SK-N-SH (cell line): Measurements from ENCODE around the gene RALA. TPM values are rescaled to one million over a fixed set of nuclear protein-coding genes. Genes with fewer than 3 reads are reported as not detected.

Source experiments
- CTCF ChIA-PET: fragments of 300-600, 350-600 bp; formaldehyde crosslinking; extraction: SDS; loops from one replicate; lab custom pipeline; 2021; lab: Yijun Ruan, JAX
- POLR2A ChIA-PET: fragments of 350-600 bp; sonication (Branson Sonifier 250); formaldehyde crosslinking; extraction: SDS; loops from one replicate; lab custom pipeline; 2020; ENCODE audit warnings: antibody characterized with exemption, inconsistent platforms; lab: Yijun Ruan, JAX
- DNase-seq: peaks from one replicate; pipeline ENCODE4 v3.0.0; 2012
- H2AFZ ChIP-seq: fragments of 200-600 bp; sonication (generic); 2 replicates; pipeline ENCODE4 v1.8.1; 2016; ENCODE audit warnings: antibody characterized with exemption, mild to moderate bottlenecking, low read depth
- H3F3A ChIP-seq: fragments of 200-600 bp; sonication (generic); replicated peaks from 2 replicates; pipeline ENCODE3; 2016; ENCODE audit warnings: antibody characterized with exemption, mild to moderate bottlenecking; ENCODE audit not compliant: insufficient read depth
- H3K27ac ChIP-seq, 2 experiments: fragments of 200-500 bp in 1 of 2; fragments of 200-600 bp in 1 of 2; sonication (Bioruptor generic) in 1 of 2; sonication (generic), shearing (Covaris generic) in 1 of 2; 2 replicates each; pipeline versions ENCODE4 v1.5.1 to v1.6.1; 2014 to 2016; ENCODE audit warnings: low read depth in 2 of 2, inconsistent platforms in 1 of 2, low read length in 1 of 2, mild to moderate bottlenecking in 1 of 2, mixed read lengths in 1 of 2
- H3K27me3 ChIP-seq: fragments of 200-600 bp; sonication (generic), shearing (Covaris generic); 2 replicates; pipeline ENCODE4 v1.6.1; 2016; ENCODE audit warnings: mixed run types; ENCODE audit not compliant: insufficient read depth
- H3K36me3 ChIP-seq, 2 experiments: fragments of 200-500 bp in 1 of 2; fragments of 200-600 bp in 1 of 2; sonication (Bioruptor generic) in 1 of 2; sonication (generic) in 1 of 2; replicated peaks in 1 of 2; 2 replicates each; pipeline versions ENCODE3 to v1.5.1; 2014 to 2016; ENCODE audit warnings: low read length in 1 of 2, mild to moderate bottlenecking in 1 of 2; ENCODE audit not compliant: insufficient read depth in 2 of 2, control insufficient read depth in 1 of 2
- H3K4me1 ChIP-seq, 2 experiments: fragments of 200-500 bp in 1 of 2; fragments of 200-600 bp in 1 of 2; sonication (Bioruptor generic) in 1 of 2; sonication (generic), shearing (Covaris generic) in 1 of 2; 2 replicates each; pipeline versions ENCODE4 v1.5.1 to v1.6.1; 2014 to 2016; ENCODE audit warnings: low read depth in 1 of 2, low read length in 1 of 2, mixed run types in 1 of 2; ENCODE audit not compliant: insufficient read depth in 2 of 2, control insufficient read depth in 1 of 2
- H3K4me2 ChIP-seq: fragments of 200-600 bp; sonication (generic), shearing (Covaris generic); 2 replicates; pipeline ENCODE4 v1.6.1; 2017; ENCODE audit warnings: mixed run types
- H3K4me3 ChIP-seq, 2 experiments: fragments of 200-500 bp in 1 of 2; fragments of 200-600 bp in 1 of 2; sonication (Bioruptor generic) in 1 of 2; sonication (generic), shearing (Covaris generic) in 1 of 2; 2 replicates each; pipeline versions ENCODE4 v1.5.1 to v1.8.1; 2014 to 2016; ENCODE audit warnings: low read depth in 2 of 2, inconsistent platforms in 1 of 2, low read length in 1 of 2, mild to moderate bottlenecking in 1 of 2, mixed read lengths in 1 of 2, moderate library complexity in 1 of 2
- H3K79me2 ChIP-seq: fragments of 200-600 bp; sonication (generic); 2 replicates; pipeline ENCODE4 v1.8.1; 2017; ENCODE audit warnings: mild to moderate bottlenecking; ENCODE audit not compliant: insufficient read depth
- H3K9ac ChIP-seq: fragments of 200-600 bp; sonication (generic); 2 replicates; pipeline ENCODE4 v1.6.1; 2017; ENCODE audit warnings: mixed run types
- H3K9me2 ChIP-seq: fragments of 200-600 bp; sonication (generic); 2 replicates; pipeline ENCODE4 v1.6.1; 2017; ENCODE audit warnings: mixed run types
- H3K9me3 ChIP-seq: fragments of 200-600 bp; sonication (generic); 2 replicates; pipeline ENCODE4 v1.6.1; 2017; ENCODE audit warnings: mixed run types, mild to moderate bottlenecking, moderate library complexity
- H4K20me1 ChIP-seq: fragments of 200-600 bp; sonication (generic); 2 replicates; pipeline ENCODE4 v1.6.1; 2017; ENCODE audit warnings: mild to moderate bottlenecking, mixed run types; ENCODE audit not compliant: insufficient read depth
- FOXM1 ChIP-seq: IDR thresholded peaks from 2 replicates; pipeline ENCODE4 v1.4.0; 2012; ENCODE audit warnings: low read depth, mild to moderate bottlenecking
- MXI1 ChIP-seq: IDR thresholded peaks from 2 replicates; pipeline ENCODE4 v1.6.1; 2012; ENCODE audit warnings: mild to moderate bottlenecking, low read depth, low read length, improper control_type of control experiment
- NRF1 ChIP-seq: IDR thresholded peaks from 2 replicates; pipeline ENCODE4 v1.6.1; 2012; ENCODE audit warnings: low read depth, mild to moderate bottlenecking, low read length
- RFX5 ChIP-seq: IDR thresholded peaks from 2 replicates; pipeline ENCODE4 v1.6.1; 2012; ENCODE audit warnings: mild to moderate bottlenecking, improper control_type of control experiment, low read length
- RXRA ChIP-seq: IDR thresholded peaks from 2 replicates; pipeline ENCODE4 v1.4.0; 2012; ENCODE audit warnings: low read depth, mild to moderate bottlenecking, borderline replicate concordance
- SMC3 ChIP-seq: IDR thresholded peaks from 2 replicates; pipeline ENCODE4 v1.6.1; 2012; ENCODE audit warnings: low read depth, low read length, improper control_type of control experiment
- TCF12 ChIP-seq: IDR thresholded peaks from 2 replicates; pipeline ENCODE4 v1.4.0; 2012
- WGBS: methylation state at CpG from one replicate; pipeline ENCODE4 v1.1.6; 2017; ENCODE audit warnings: low lambda C conversion rate; 5-methylcytosine and 5-hydroxymethylcytosine counted together
- polyA plus RNA-seq, 3 experiments: library from polyadenylated mRNA; depleted of rRNA; stranded (reverse); fragments of >200 nt; gene quantifications; 2 replicates each; pipeline ENCODE4 v1.2.3, GENCODE V29; 2012
- TF ChIP-seq, protein P1 (sequence below): IDR thresholded peaks from 2 replicates; pipeline ENCODE4; 2012
- TF ChIP-seq, protein P2 (sequence below): fragments of 150-350 bp; IDR thresholded peaks from 2 replicates; pipeline ENCODE4 v1.6.1; 2017; ENCODE audit warnings: antibody characterized with exemption, low read length, low read depth, borderline replicate concordance

RALA gene
- polyA plus RNA-seq, 1 of the 3 experiments (the other 2 are of a cell fraction): 29.0 TPM

DNA sequence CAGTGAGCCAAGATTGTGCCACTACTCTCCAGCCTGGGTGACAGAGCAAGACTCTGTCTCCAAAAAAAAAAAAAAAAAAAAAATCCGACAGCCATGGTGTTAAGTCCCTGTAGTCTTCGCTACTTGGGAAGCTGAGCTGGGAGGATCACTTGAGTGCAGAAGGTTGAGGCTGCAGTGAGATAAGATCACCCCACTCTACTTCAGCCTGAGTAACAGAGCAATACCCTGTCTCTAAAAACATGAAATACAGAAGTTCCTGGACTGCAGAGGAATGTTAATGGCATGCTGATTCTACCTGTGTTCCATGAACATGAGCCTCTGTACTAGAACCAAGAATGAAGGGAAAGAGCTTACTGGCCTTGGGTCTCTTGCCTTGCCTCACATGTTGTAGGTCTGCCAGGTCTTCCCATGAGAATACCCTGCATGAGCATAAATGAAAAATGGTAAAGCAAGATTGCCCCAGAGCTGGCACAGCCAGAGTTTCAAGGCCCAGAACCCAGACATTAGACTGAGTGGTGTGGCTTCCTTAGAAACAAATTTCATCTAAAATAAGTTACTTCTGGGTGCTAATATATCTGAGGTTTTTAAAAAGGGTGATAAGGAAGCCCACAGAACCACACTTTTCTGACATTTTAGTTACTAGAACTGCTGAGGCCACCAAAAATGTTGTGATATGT lies 48.6 kb upstream of the RALA start:
- Histone ChIP-seq H3K9me2 (no peaks in the 10 kb centered on the region), H3K27ac (no peak overlapping the region), H3F3A (peaks cover 15% of the 10 kb centered on the region), H3K9me3 (no peaks in the 10 kb centered on the region), H3K36me3 (peaks cover 48% of the 10 kb centered on the region in 2 experiments), H2AFZ (no peak overlapping the region), H3K27me3 (no peaks in the 10 kb centered on the region), H3K4me2 (no peak overlapping the region), H4K20me1 (no peaks in the 10 kb centered on the region), H3K79me2 (peaks cover 2% of the 10 kb centered on the region; the same call in 1 of the 2 replicates), H3K4me1 (peaks cover 0 to 2% of the 10 kb centered on the region in 2 experiments; a peak in 1 of 4 replicates), H3K4me3 (no peak overlapping the region), H3K9ac (no peak overlapping the region)
- no peak for DNase-seq
- WGBS: 98% methylated on average over 2 of the region's 2 CpGs
- ChIA-PET CTCF (interaction anchor here (0.6 to 11.3 kb wide), 3 partner anchors 171 to 321 kb away, joined by 3 to 563 read pairs (median 3); no protein-coding TSS in a partner anchor), POLR2A (interaction anchor here (0.6 kb wide), 1 partner anchor 48 kb away, joined by 3 read pairs; no protein-coding TSS in a partner anchor)
- TF ChIP-seq, protein P1, sequence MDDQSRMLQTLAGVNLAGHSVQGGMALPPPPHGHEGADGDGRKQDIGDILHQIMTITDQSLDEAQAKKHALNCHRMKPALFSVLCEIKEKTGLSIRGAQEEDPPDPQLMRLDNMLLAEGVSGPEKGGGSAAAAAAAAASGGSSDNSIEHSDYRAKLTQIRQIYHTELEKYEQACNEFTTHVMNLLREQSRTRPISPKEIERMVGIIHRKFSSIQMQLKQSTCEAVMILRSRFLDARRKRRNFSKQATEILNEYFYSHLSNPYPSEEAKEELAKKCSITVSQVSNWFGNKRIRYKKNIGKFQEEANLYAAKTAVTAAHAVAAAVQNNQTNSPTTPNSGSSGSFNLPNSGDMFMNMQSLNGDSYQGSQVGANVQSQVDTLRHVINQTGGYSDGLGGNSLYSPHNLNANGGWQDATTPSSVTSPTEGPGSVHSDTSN: no peak

DNA sequence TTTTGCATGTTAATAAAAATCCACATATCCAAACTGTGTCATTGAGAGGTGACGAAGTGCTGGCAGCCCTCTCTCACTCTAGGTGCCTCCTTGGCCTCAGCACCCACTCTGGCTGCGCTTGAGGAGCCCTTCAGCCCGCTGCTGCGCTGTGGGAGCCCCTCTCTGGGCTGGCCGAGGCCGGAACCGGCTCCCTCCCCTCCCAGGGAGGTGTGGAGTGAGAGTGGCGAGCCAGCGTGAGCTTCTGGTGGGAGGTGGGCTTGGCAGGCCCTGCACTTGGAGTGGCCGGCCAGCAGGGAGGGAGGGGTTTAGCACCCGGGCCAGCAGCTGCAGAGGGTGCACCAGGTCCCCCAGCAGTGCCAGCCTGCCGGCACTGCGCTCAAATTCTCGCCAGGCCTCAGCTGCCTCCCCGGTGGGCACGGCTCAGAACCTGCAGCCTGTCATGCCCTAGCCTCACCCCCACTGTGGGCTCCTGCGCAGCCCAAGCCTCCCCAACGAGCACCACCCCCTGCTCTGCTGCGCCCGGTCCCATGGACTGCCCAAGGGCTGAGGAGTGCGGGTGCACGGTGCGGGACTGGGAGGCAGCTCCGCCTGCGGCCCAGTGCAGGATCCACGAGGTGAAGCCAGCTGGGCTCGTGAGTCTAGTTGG lies 46.0 kb upstream of the RALA start:
- H3K4me2 ChIP-seq: no peak overlapping the region
- H3K27me3 ChIP-seq: no peaks in the 10 kb centered on the region
- H3K27ac ChIP-seq: no peak overlapping the region
- H3K4me1 ChIP-seq: no peaks in the 10 kb centered on the region
- POLR2A ChIA-PET: interaction anchor here (1.3 to 1.6 kb wide), 2 partner anchors 11 to 169 kb away, joined by 4 to 5 read pairs; no protein-coding TSS in a partner anchor
- H3K79me2 ChIP-seq: no peaks in the 10 kb centered on the region
- H3K9me2 ChIP-seq: no peaks in the 10 kb centered on the region
- peaks cover 18% of the 10 kb centered on the region for H3F3A ChIP-seq
- H3K9me3 ChIP-seq: no peaks in the 10 kb centered on the region
- no peak for DNase-seq
- peaks cover 23 to 26% of the 10 kb centered on the region in 2 experiments for H3K36me3 ChIP-seq
- CTCF ChIA-PET: interaction anchor here (11.3 kb wide), 1 partner anchor 168 kb away, joined by 563 read pairs; no protein-coding TSS in a partner anchor
- H2AFZ ChIP-seq: no peak overlapping the region
- H4K20me1 ChIP-seq: no peaks in the 10 kb centered on the region
- TF ChIP-seq RXRA (no peak), NRF1 (no peak), TCF12 (no peak), SMC3 (no peak), MXI1 (no peak), FOXM1 (no peak), RFX5 (no peak)
- TF ChIP-seq, protein P2, sequence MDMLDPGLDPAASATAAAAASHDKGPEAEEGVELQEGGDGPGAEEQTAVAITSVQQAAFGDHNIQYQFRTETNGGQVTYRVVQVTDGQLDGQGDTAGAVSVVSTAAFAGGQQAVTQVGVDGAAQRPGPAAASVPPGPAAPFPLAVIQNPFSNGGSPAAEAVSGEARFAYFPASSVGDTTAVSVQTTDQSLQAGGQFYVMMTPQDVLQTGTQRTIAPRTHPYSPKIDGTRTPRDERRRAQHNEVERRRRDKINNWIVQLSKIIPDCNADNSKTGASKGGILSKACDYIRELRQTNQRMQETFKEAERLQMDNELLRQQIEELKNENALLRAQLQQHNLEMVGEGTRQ: no peak
- H3K4me3 ChIP-seq: no peak overlapping the region
- no peak overlapping the region for H3K9ac ChIP-seq
- WGBS: 97% methylated on average over 16 of the region's 27 CpGs
